A549 treated with Mapracorat at 1 μM for 4 hours (cell line): ENCODE data around the gene BTF3L4. TPM values are rescaled to one million over a fixed set of nuclear protein-coding genes. Genes with fewer than 3 reads are reported as not detected.

Experiments
- total RNA-seq: library from RNA; stranded (reverse); fragments of 200-300 nt; extraction: Qiagen RNA extraction; gene quantifications from 5 replicates; pipeline ENCODE4 v1.2.3, GENCODE V29; 2022

BTF3L4 gene
- total RNA-seq: 29.0 to 40.2 TPM (median 30.3 TPM) in 5 replicates

DNA sequence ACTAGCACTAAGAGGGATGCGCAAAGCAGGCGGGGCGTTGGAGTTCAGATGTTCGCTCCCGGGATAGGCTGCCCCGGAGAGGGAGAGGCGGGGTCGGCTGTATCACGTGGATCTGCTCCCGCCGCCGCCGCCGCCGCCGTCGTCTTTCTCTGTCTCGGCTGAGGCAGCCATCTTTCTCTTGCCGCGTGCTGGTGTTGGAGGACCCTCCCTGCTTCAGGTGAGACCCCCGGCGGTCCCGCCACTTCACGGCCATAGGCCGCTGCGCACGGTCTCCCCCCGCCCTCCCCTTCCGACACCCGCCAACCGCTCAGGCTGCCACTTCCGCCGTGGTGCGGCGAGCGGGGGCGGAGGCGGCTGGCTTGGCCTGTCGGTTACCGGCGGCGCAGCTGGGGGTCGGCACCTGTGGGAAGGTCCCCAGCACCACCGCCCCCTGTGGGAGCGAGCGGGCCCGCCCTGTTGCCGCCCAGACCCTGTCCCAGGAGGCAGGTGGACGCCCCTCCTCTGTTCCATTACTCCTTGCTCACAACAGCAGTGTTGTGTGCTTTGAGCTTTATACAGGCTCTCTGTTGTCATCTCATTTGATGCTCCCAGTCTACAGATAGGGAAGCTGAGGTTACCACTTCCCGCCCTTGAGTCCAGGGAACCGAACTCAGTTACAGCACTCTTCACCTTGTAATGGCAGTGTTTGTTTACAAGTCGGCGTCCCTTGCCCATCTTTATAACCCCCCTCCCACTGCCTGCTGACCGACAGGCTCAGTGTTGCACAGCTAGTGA lies at the start of gene BTF3L4:
BTF3L4 (plus strand) TSS at position 133 of the 774 bp plus-strand sequence. CDS start 3,553 bp downstream, outside the sequence.

DNA sequence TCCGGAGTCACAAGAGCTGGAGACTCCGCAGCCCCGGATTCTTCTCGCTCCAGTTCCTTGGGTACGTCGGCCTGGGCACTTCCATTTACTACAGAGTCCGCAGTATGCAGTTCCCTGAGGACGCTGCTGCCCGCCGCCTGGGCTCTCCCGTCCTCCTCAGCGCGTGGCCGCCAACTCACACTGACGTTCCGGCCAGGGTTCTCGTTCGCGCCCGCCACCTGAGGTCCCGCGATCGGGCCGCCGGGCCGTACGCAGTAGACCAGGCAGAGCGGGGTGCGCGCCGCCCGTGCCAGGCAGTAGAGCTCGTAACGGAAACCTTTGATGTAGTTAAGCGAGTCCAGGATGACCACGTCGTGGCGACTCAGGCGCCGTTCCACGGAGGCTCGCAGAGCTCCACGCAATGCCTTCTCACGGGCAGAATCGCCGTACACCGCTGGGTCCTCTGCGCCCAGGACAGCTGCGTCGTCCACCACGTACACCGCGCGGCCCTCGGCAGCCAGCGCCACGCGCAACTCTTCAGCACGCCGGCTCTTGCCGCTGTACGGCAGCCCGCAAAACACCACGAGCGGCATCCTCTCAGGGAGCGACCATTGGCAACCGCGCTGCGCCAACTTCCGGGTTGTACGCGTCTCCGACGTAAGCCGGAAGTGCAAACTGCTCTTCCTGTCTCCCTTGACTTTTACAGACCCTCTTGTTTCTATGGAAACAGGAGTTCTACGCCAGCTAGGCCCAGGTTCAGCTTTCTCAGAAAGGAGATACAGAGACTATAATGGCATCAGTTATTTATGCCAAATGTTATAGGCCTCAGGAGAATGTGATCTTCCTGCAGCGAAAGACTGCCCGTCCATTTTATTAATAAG lies 22.7 kb upstream of the BTF3L4 start, which contains the start of gene KTI12:
KTI12 (minus strand) TSS at position 621 of the 860 bp plus-strand sequence; CDS start at position 572, 49 bp downstream.

DNA sequence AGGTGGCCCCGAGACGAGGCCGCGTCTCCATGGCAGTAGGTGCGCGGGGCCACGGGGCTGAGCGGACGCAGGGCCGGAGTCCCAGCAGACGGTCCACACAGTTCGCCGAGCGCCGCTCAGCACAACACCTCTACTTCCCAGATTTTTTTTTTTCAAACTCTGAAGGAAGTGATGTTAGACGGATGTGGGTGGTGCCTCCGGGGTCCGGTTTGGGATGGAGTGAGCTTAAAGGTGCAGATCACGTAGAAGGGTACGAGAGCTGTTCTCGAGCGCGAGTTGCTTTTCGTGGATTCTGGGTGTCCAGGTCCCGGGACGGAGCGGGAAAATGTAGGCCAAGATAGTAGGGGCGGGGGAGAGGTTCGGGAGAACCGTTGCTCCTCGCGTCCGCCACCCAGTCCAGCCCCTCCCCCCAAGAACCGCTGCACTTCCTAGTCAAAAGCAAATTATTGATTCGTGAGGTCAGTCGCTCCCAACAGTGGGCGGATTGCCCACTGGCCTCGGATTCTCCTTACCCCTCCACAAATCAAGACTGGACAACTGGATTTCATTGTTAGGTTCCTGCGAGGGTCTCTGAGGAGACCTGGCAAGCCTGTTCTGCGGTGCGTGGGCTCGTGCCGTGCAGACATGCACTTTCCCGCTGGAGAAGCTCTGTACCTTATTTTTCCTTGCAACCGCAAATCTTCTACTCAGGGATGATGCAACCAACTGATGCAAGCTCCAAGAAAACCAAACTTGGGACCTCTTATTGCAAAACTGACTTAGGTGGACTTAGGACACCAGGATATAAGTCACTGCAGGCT lies 829 bp upstream of the BTF3L4 start, which contains the start of gene TXNDC12:
TXNDC12 (minus strand) TSS at position 126 of the 800 bp plus-strand sequence; CDS start at position 31, 95 bp downstream.

Other genes starting within 250 kb of the BTF3L4 start
- gene NRDC, start 177.6 kb upstream of the BTF3L4 start, total RNA-seq: 73.4 to 78.4 TPM (median 75.1 TPM) in 5 replicates
- 5.3 to 9.0 TPM (median 6.0 TPM) in 5 replicates for gene RAB3B, start 65.6 kb upstream of the BTF3L4 start, total RNA-seq
- 16.2 to 20.6 TPM (median 17.8 TPM) in 5 replicates for gene KTI12, start 22.5 kb upstream of the BTF3L4 start, total RNA-seq
- gene TXNDC12, start 1.1 kb upstream of the BTF3L4 start, total RNA-seq: 35.1 to 41.4 TPM (median 36.4 TPM) in 5 replicates
- gene ZFYVE9, start 85.8 kb downstream of the BTF3L4 start, total RNA-seq: 6.8 to 8.6 TPM (median 8.1 TPM) in 5 replicates